K562 (cell line): Measurements from ENCODE around the gene PCSK6. TPM values are rescaled to one million over a fixed set of nuclear protein-coding genes. Genes with fewer than 3 reads are reported as not detected.

Experiments used
- ATAC-seq: fragments of 200-7000 bp; cut with Tn5 transposase; 3 replicates; pipeline ENCODE4 v1.9.1; 2020; ENCODE audit warnings: moderate library complexity
- BruUV-seq: library from RNA; stranded (reverse); fragments of 400-500 nt; replicated peaks from 2 replicates; lab custom pipeline; 2021; lab: Mats Ljungman, UMichigan
- CTCF ChIA-PET: fragments of 300-600 bp; formaldehyde crosslinking; extraction: SDS; loops from one replicate; lab custom pipeline; 2021; ENCODE audit warnings: low intra/inter-chr PET ratio; lab: Yijun Ruan, JAX
- POLR2A ChIA-PET: fragments of 300-600, 350-650 bp; sonication (Branson Sonifier 250); formaldehyde crosslinking; extraction: SDS; loops from one replicate; lab custom pipeline; 2021; ENCODE audit warnings: antibody characterized with exemption, inconsistent platforms; lab: Yijun Ruan, JAX
- DNase-seq, 4 experiments: peaks; one replicate each; pipeline versions ENCODE4 v3.0.0 to v3.0.0-alpha.2; 2011 to 2018; ENCODE audit warnings: low spot score in 3 of 4, mixed read lengths in 3 of 4; ENCODE audit errors: extremely low read depth in 1 of 4
- FAIRE-seq: peaks from 2 replicates; lab custom pipeline; 2011; peaks lifted over from hg19 to GRCh38; lab: Jason Lieb, UNC
- H2AFZ ChIP-seq: 2 replicates; pipeline ENCODE4 v1.6.0; 2011; ENCODE audit warnings: low read depth, low read length, control low read depth, inconsistent platforms
- H3K27ac ChIP-seq: fragments of 200-600 bp; 3 replicates; pipeline ENCODE4 v1.8.0; 2011; ENCODE audit warnings: low read depth, mild to moderate bottlenecking, control low read depth, inconsistent platforms, low read length, moderate library complexity, mixed read lengths; ENCODE audit errors: extremely low read depth
- H3K27me3 ChIP-seq, 2 experiments: fragments of 300-600 bp in 1 of 2; 2 replicates in 1 of 2; 3 replicates in 1 of 2; pipeline versions ENCODE4 v1.6.0 to v1.8.0; 2011; ENCODE audit warnings: inconsistent platforms in 2 of 2, low read length in 2 of 2, mild to moderate bottlenecking in 1 of 2, mixed read lengths in 1 of 2, moderate library complexity in 1 of 2; ENCODE audit not compliant: control insufficient read depth in 2 of 2, insufficient read depth in 2 of 2
- H3K36me3 ChIP-seq: fragments of 300-600 bp; 3 replicates; pipeline ENCODE4 v1.8.0; 2011; ENCODE audit warnings: mild to moderate bottlenecking, low read length, inconsistent platforms; ENCODE audit not compliant: control insufficient read depth, insufficient read depth
- H3K4me1 ChIP-seq, 2 experiments: fragments of 200-600 bp in 1 of 2; replicated peaks in 1 of 2; 2 replicates in 1 of 2; 3 replicates in 1 of 2; pipeline versions ENCODE4 v1.5.1 to v1.8.0; 2011; ENCODE audit warnings: inconsistent platforms in 2 of 2, low read length in 2 of 2, mild to moderate bottlenecking in 1 of 2, mixed read lengths in 1 of 2, moderate library complexity in 1 of 2; ENCODE audit not compliant: control insufficient read depth in 2 of 2, insufficient read depth in 2 of 2
- H3K4me2 ChIP-seq: 2 replicates; pipeline ENCODE4 v1.6.1; 2011; ENCODE audit warnings: low read length, control low read depth, inconsistent platforms, mixed read lengths; ENCODE audit not compliant: insufficient read depth
- H3K4me3 ChIP-seq: fragments of 200-600 bp; sonication (generic), shearing (Covaris generic); 2 replicates; pipeline ENCODE4 v1.5.1; 2016; ENCODE audit warnings: control low read depth, inconsistent platforms
- H3K79me2 ChIP-seq: fragments of 200-600 bp; 3 replicates; pipeline ENCODE4 v1.8.0; 2011; ENCODE audit warnings: low read length, inconsistent platforms; ENCODE audit not compliant: control insufficient read depth, insufficient read depth
- H3K9ac ChIP-seq, 2 experiments: 2 replicates each; pipeline versions ENCODE4 v1.6.0 to v1.6.1; 2011; ENCODE audit warnings: low read depth in 2 of 2, low read length in 2 of 2, control low read depth in 1 of 2, inconsistent platforms in 1 of 2, mild to moderate bottlenecking in 1 of 2, mixed read lengths in 1 of 2; ENCODE audit not compliant: insufficient read depth in 1 of 2
- H3K9me1 ChIP-seq: one replicate; pipeline ENCODE4 v1.6.0; 2011; ENCODE audit warnings: inconsistent platforms, mild to moderate bottlenecking, low read length, moderate library complexity; ENCODE audit not compliant: control insufficient read depth, insufficient read depth
- H3K9me3 ChIP-seq: replicated peaks from 2 replicates; pipeline ENCODE4 v1.5.1; 2011; ENCODE audit warnings: low read depth, low read length, inconsistent platforms; ENCODE audit not compliant: control insufficient read depth, insufficient read depth
- H4K20me1 ChIP-seq: replicated peaks from 2 replicates; pipeline ENCODE4 v1.6.1; 2011; ENCODE audit warnings: low read length, inconsistent platforms, mixed read lengths; ENCODE audit not compliant: control insufficient read depth, insufficient read depth
- CREM ChIP-seq: IDR thresholded peaks from 2 replicates; pipeline ENCODE4 v1.6.1; 2014; ENCODE audit warnings: antibody characterized with exemption, low read depth
- ESRRB ChIP-seq: fragments of 250-450 bp; sonication (Bioruptor Pico); IDR thresholded peaks from 2 replicates; pipeline ENCODE4 v1.5.0; 2020; ENCODE audit warnings: mild to moderate bottlenecking, moderate library complexity, borderline replicate concordance
- ETV6 ChIP-seq, 3 experiments: fragments of 150-350 bp in 1 of 3; sonication (generic) in 1 of 3; formaldehyde crosslinking in 1 of 3; IDR thresholded peaks; 2 replicates each; pipeline versions ENCODE4 v1.6.1 to v1.8.0; 2014 to 2022; ENCODE audit warnings: borderline replicate concordance in 2 of 3, low read depth in 2 of 3, antibody characterized with exemption in 1 of 3, low read length in 1 of 3, mild to moderate bottlenecking in 1 of 3, missing genetic modification reagents in 1 of 3
- GMEB1 ChIP-seq: fragments of 250-450 bp; sonication (Bioruptor Pico); IDR thresholded peaks from 2 replicates; pipeline ENCODE4 v1.4.0; 2020; ENCODE audit warnings: mild to moderate bottlenecking
- GTF2E2 ChIP-seq: fragments of 200-800 bp; sonication (Bioruptor generic); IDR thresholded peaks from 2 replicates; pipeline ENCODE4 v1.6.1; 2016; ENCODE audit warnings: missing genetic modification characterization, missing compliant biosample characterization
- HNRNPK ChIP-seq: fragments of 200-400 bp; formaldehyde crosslinking; IDR thresholded peaks from one replicate; pipeline ENCODE4 v1.6.1; 2018; ENCODE audit warnings: mild to moderate bottlenecking, low read depth, low read length; ENCODE audit not compliant: poor library complexity, severe bottlenecking
- ZFP91 ChIP-seq: sonication (generic); formaldehyde crosslinking; IDR thresholded peaks from 2 replicates; pipeline ENCODE4 v1.8.0; 2022; ENCODE audit warnings: mild to moderate bottlenecking, missing genetic modification reagents
- ZNF146 ChIP-seq: IDR thresholded peaks from one replicate; pipeline ENCODE4 v1.6.1; 2018; ENCODE audit warnings: missing compliant biosample characterization; ENCODE audit not compliant: unreplicated experiment
- ZNF347 ChIP-seq: fragments of 450-650 bp; formaldehyde crosslinking; IDR thresholded peaks from 2 replicates; pipeline ENCODE4 v1.4.0; 2020; ENCODE audit warnings: low read depth, mild to moderate bottlenecking, moderate library complexity
- ZNF764 ChIP-seq: fragments of 250-450 bp; sonication (Bioruptor Pico); IDR thresholded peaks from 2 replicates; pipeline ENCODE4 v1.4.0; 2020; ENCODE audit warnings: low read depth, mild to moderate bottlenecking, moderate library complexity
- WGBS: fragments of 100-300 bp; shearing (Covaris generic); methylation state at CpG from one replicate; pipeline ENCODE4 v1.1.6; 2016; ENCODE audit warnings: low coverage, mixed read lengths; ENCODE audit not compliant: insufficient coverage; ENCODE audit errors: missing lambda C conversion rate; 5-methylcytosine and 5-hydroxymethylcytosine counted together
- in situ Hi-C: fragments of 300-500 bp; cut with MboI; formaldehyde crosslinking; loops from 4 replicates; pipeline ENCODE4 v1.15.0; 2018; ENCODE audit warnings: inconsistent platforms, mixed read lengths
- intact Hi-C: fragments of 100-400 bp; cut with micrococcal nuclease; formaldehyde crosslinking; loops from 2 replicates; pipeline ENCODE4 v1.14.2; 2022
- polyA plus RNA-seq, 8 experiments: library from polyadenylated mRNA; depleted of rRNA in 4 of 8; stranded (reverse) in 5 of 8; unstranded in 3 of 8; fragments of >200 nt; fragmentation: Nextera tagmentation in 2 of 8; fragmentation: Illumina TruSeq in 1 of 8; extraction: Ambion mirVana in 2 of 8; extraction: Trizol in 1 of 8; gene quantifications; 2 replicates each; pipeline versions ENCODE4 v1.2.1 to v1.2.3, GENCODE V29; 2011 to 2014; ENCODE audit warnings: inconsistent platforms in 1 of 8, missing spikeins in 1 of 8
- total RNA-seq, 7 experiments: library from RNA; depleted of rRNA in 6 of 7; stranded (reverse); fragments of >200 nt in 6 of 7; fragmentation: Illumina TruSeq in 2 of 7; extraction: Trizol in 2 of 7; gene quantifications; 2 replicates each; pipeline versions ENCODE4 v1.2.1 to v1.2.3, GENCODE V29; 2011 to 2021; ENCODE audit warnings: low replicate concordance in 1 of 7

PCSK6 gene
- total and polyA plus RNA-seq, 9 of the 15 experiments (the other 6 are each of a cell fraction or from before 2014, with no cell fraction given): 2.2 to 32.6 (median 14.5) TPM

GRCh38 chr15:101442272-101442671, 47.2 kb downstream of the PCSK6 start:
- no peak overlapping the region for H3K4me3 ChIP-seq
- no peaks in the 10 kb centered on the region; the same call in 1 of the 2 replicates for H4K20me1 ChIP-seq
- H3K27ac ChIP-seq: no peak overlapping the region
- peaks cover 0 to 4% of the 10 kb centered on the region in 2 experiments; a peak in 2 of 5 replicates for H3K27me3 ChIP-seq
- no peaks in the 10 kb centered on the region for H3K9me3 ChIP-seq
- DNase-seq (no peak), ATAC-seq (no peak), FAIRE-seq (no peak)
- intact Hi-C loops: no loop called here
- WGBS: 55% methylated on average over 6 of the region's 6 CpGs
- POLR2A ChIA-PET: interaction anchor here (0.6 kb wide), 1 partner anchor 164 kb away, joined by 3 read pairs; no protein-coding TSS in a partner anchor
- peaks cover 13% of the 10 kb centered on the region; the same call in 2 of the 3 replicates for H3K36me3 ChIP-seq
- no peak overlapping the region for H3K4me2 ChIP-seq
- H2AFZ ChIP-seq: no peak overlapping the region
- H3K79me2 ChIP-seq: no peaks in the 10 kb centered on the region; the same call in 2 of the 3 replicates
- TF ChIP-seq ZNF764 (CRISPR knock-in tag): no peak
- TF ChIP-seq ZFP91 (CRISPR knock-in tag): no peak
- no peaks in the 10 kb centered on the region for H3K9me1 ChIP-seq
- peaks cover 15 to 25% of the 10 kb centered on the region in 2 experiments; a peak in 4 of 5 replicates for H3K4me1 ChIP-seq
- no peak overlapping the region for H3K9ac ChIP-seq
- BruUV-seq: no TSS peak
- in situ Hi-C loops: no loop called here
- CTCF ChIA-PET: no interaction called here

- Histone ChIP-seq H4K20me1 (no peaks in the 10 kb centered on the region; the same call in 1 of the 2 replicates), H2AFZ (no peak overlapping the region), H3K4me1 (peaks cover 12 to 21% of the 10 kb centered on the region in 2 experiments; a peak in 4 of 5 replicates), H3K27ac (no peak overlapping the region), H3K79me2 (no peaks in the 10 kb centered on the region; the same call in 2 of the 3 replicates), H3K9me3 (no peaks in the 10 kb centered on the region), H3K36me3 (peaks cover 13% of the 10 kb centered on the region; the same call in 2 of the 3 replicates), H3K9ac (no peak overlapping the region), H3K4me3 (no peak overlapping the region), H3K9me1 (no peaks in the 10 kb centered on the region), H3K4me2 (no peak overlapping the region), H3K27me3 (peaks cover 0 to 4% of the 10 kb centered on the region in 2 experiments; a peak in 2 of 5 replicates)
- ChIA-PET POLR2A (interaction anchor here (0.6 to 1.0 kb wide), 2 partner anchors 12 to 165 kb away, joined by 3 read pairs; no protein-coding TSS in a partner anchor), CTCF (no interaction called here)
- no peak for FAIRE-seq
- ATAC-seq: no peak
- intact Hi-C loops (no loop called here), in situ Hi-C loops (no loop called here)
- no peak for DNase-seq
- no TSS peak for BruUV-seq
- WGBS: 48% methylated on average over 11 of the region's 11 CpGs
- no peak for TF ChIP-seq GMEB1 (CRISPR knock-in tag)
- no peak for TF ChIP-seq CREM
- TF ChIP-seq HNRNPK: no peak
- no peak for TF ChIP-seq ETV6 (IDR thresholded peaks at IDR 0.05; ENCODE audit: borderline replicate concordance in 1 of 2, low read depth in 2 of 2, low read length in 1 of 2)
- TF ChIP-seq ETV6 (CRISPR knock-in tag; IDR thresholded peaks at IDR 0.05; ENCODE audit: borderline replicate concordance): no peak
- no peak for TF ChIP-seq ZNF347 (CRISPR knock-in tag)
- no peak for TF ChIP-seq GTF2E2 (tag)
- TF ChIP-seq ZNF146 (CRISPR knock-in tag): no peak
- no peak for TF ChIP-seq ESRRB
Measured at GRCh38 chr15:101441696-101442095, 47.8 kb downstream of the PCSK6 start.
